ENCODE measurements around the gene AGR2.

AGR2 gene

GRCh38 chr7:16803881-16804673, 722 bp downstream of the AGR2 start:
- DNase-seq (ENCODE audit: insufficient read length, low spot score) (no peak), FAIRE-seq (no peak)
- TF ChIP-seq POLR2A (IDR thresholded peaks at IDR 0.05; ENCODE audit: low read depth, low read length) = no peak
- no peak for TF ChIP-seq SPI1 (IDR thresholded peaks at IDR 0.05; ENCODE audit: low read depth, low read length)
- no peak for TF ChIP-seq POU2F2 (IDR thresholded peaks at IDR 0.05; ENCODE audit: low read depth, low read length)
- TF ChIP-seq TAF1 (IDR thresholded peaks at IDR 0.05; ENCODE audit: low read depth, low read length) = no peak
- TF ChIP-seq POLR2AphosphoS5 (IDR thresholded peaks at IDR 0.05; ENCODE audit: low read depth, low read length) = no peak
- TF ChIP-seq PAX5 (IDR thresholded peaks at IDR 0.05; ENCODE audit: insufficient read depth, low read length, severe bottlenecking) = no peak

DNA sequence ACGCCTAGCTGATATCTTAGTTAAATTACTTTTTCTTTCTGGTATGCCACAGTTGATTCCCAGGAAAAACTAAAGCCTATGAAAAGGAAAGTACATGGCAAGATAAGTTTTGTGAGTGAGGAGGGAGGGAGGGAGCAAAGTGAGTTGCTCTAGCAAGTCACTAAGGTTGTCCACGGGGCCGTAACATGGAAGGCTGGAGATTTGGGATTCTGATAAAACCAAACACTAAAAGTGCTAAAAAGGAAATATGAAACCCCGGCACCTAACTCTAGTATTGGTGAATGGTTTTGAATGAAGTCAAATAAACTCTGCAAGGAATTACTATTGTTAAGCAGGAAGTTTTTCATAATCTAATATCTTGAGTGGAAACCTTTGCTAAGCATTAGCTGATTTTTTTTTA, 1.7 kb downstream of the AGR2 start:
- DNase-seq (ENCODE audit: insufficient read length, low spot score) (no peak), FAIRE-seq (no peak)
- TF ChIP-seq PAX5 (IDR thresholded peaks at IDR 0.05; ENCODE audit: insufficient read depth, low read length, severe bottlenecking) = no peak
- no peak for TF ChIP-seq POLR2A (IDR thresholded peaks at IDR 0.05; ENCODE audit: low read depth, low read length)
- TF ChIP-seq POU2F2 (IDR thresholded peaks at IDR 0.05; ENCODE audit: low read depth, low read length) = no peak
- TF ChIP-seq TAF1 (IDR thresholded peaks at IDR 0.05; ENCODE audit: low read depth, low read length) = no peak
- TF ChIP-seq SPI1 (IDR thresholded peaks at IDR 0.05; ENCODE audit: low read depth, low read length) = no peak
- no peak for TF ChIP-seq POLR2AphosphoS5 (IDR thresholded peaks at IDR 0.05; ENCODE audit: low read depth, low read length)

DNA sequence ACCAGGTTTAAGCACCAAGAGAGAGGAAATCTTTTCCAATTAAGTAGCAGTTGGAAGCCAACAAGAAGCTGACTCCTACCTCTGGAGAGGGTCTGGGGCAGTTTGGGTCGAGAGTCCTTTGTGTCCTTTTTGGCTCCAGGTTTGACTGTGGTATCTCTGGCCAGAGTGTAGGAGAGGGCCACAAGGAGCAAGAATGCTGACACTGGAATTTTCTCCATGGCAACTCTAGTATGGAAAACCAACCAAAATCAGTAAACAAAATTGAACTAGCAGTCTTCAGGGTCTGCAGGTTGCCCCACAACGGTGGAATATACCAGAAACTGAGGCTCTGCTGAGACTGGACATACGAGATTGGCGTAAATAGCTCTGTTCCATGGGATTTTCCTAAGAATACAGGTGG, 3.2 kb downstream of the AGR2 start:
- no peak for TF ChIP-seq POLR2AphosphoS5 (IDR thresholded peaks at IDR 0.05; ENCODE audit: low read depth, low read length)
- TF ChIP-seq POLR2A (IDR thresholded peaks at IDR 0.05; ENCODE audit: low read depth, low read length) = no peak
- no peak for TF ChIP-seq SPI1 (IDR thresholded peaks at IDR 0.05; ENCODE audit: low read depth, low read length)
- TF ChIP-seq PAX5 (IDR thresholded peaks at IDR 0.05; ENCODE audit: insufficient read depth, low read length, severe bottlenecking) = no peak
- no peak for TF ChIP-seq TAF1 (IDR thresholded peaks at IDR 0.05; ENCODE audit: low read depth, low read length)
- no peak for TF ChIP-seq POU2F2 (IDR thresholded peaks at IDR 0.05; ENCODE audit: low read depth, low read length)
- FAIRE-seq = no peak
- no peak for DNase-seq (ENCODE audit: insufficient read length, low spot score)

DNA sequence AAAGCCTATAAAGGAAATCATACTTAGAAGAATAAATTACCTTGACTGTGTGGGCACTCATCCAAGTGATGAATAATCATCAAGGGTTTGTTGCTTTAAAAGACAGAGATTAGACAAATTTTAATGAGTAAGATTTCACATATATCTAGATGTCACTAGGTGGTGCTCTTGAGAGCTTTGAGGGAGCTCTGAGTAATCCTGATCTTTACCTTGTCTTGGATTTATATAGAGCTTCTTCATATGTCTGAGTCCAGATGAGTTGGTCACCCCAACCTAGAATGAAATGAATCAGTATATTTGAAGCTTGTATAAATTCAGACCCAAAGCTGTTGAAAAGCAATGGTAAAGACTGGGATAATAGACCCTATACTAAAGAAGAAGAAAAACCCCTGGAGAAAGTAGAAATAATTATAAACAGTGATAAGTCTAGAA, 3.7 kb downstream of the AGR2 start:
- no peak for TF ChIP-seq POLR2A (IDR thresholded peaks at IDR 0.05; ENCODE audit: low read depth, low read length)
- peak; percentile 5 for DNase-seq (ENCODE audit: insufficient read length, low spot score)
- FAIRE-seq = no peak

- FAIRE-seq (no peak), DNase-seq (ENCODE audit: insufficient read length, low spot score) (no peak)
- TF ChIP-seq POU2F2 (IDR thresholded peaks at IDR 0.05; ENCODE audit: low read depth, low read length) (no peak), POLR2AphosphoS5 (IDR thresholded peaks at IDR 0.05; ENCODE audit: low read depth, low read length) (no peak), TAF1 (IDR thresholded peaks at IDR 0.05; ENCODE audit: low read depth, low read length) (no peak), PAX5 (IDR thresholded peaks at IDR 0.05; ENCODE audit: insufficient read depth, low read length, severe bottlenecking) (no peak), POLR2A (IDR thresholded peaks at IDR 0.05; ENCODE audit: low read depth, low read length) (no peak), SPI1 (IDR thresholded peaks at IDR 0.05; ENCODE audit: low read depth, low read length) (no peak)
These were observed 9.2 kb downstream of the AGR2 start for GRCh38 chr7:16795624-16796023.

- FAIRE-seq = no peak
- TF ChIP-seq SPI1 (IDR thresholded peaks at IDR 0.05; ENCODE audit: low read depth, low read length) = no peak
- TF ChIP-seq POLR2AphosphoS5 (IDR thresholded peaks at IDR 0.05; ENCODE audit: low read depth, low read length) = no peak
- TF ChIP-seq POLR2A (IDR thresholded peaks at IDR 0.05; ENCODE audit: low read depth, low read length) = no peak
- TF ChIP-seq TAF1 (IDR thresholded peaks at IDR 0.05; ENCODE audit: low read depth, low read length) = no peak
- no peak for DNase-seq (ENCODE audit: insufficient read length, low spot score)
These were observed 9.8 kb downstream of the AGR2 start for GRCh38 chr7:16794986-16795385.

GRCh38 chr7:16791905-16792698, 12.7 kb downstream of the AGR2 start:
- DNase-seq (ENCODE audit: insufficient read length, low spot score) (no peak), FAIRE-seq (no peak)
- TF ChIP-seq SPI1 (IDR thresholded peaks at IDR 0.05; ENCODE audit: low read depth, low read length) = no peak
- no peak for TF ChIP-seq POLR2AphosphoS5 (IDR thresholded peaks at IDR 0.05; ENCODE audit: low read depth, low read length)
- no peak for TF ChIP-seq POU2F2 (IDR thresholded peaks at IDR 0.05; ENCODE audit: low read depth, low read length)
- no peak for TF ChIP-seq POLR2A (IDR thresholded peaks at IDR 0.05; ENCODE audit: low read depth, low read length)
- TF ChIP-seq TAF1 (IDR thresholded peaks at IDR 0.05; ENCODE audit: low read depth, low read length) = no peak
- TF ChIP-seq PAX5 (IDR thresholded peaks at IDR 0.05; ENCODE audit: insufficient read depth, low read length, severe bottlenecking) = no peak

- FAIRE-seq = no peak
- TF ChIP-seq TAF1 (IDR thresholded peaks at IDR 0.05; ENCODE audit: low read depth, low read length) (no peak), POLR2AphosphoS5 (IDR thresholded peaks at IDR 0.05; ENCODE audit: low read depth, low read length) (no peak), POLR2A (IDR thresholded peaks at IDR 0.05; ENCODE audit: low read depth, low read length) (no peak), SPI1 (IDR thresholded peaks at IDR 0.05; ENCODE audit: low read depth, low read length) (no peak)
- no peak for DNase-seq (ENCODE audit: insufficient read length, low spot score)
These were observed 13.7 kb downstream of the AGR2 start for GRCh38 chr7:16791071-16791470.

- FAIRE-seq (no peak), DNase-seq (ENCODE audit: insufficient read length, low spot score) (no peak)
- TF ChIP-seq SPI1 (IDR thresholded peaks at IDR 0.05; ENCODE audit: low read depth, low read length) (no peak), POLR2A (IDR thresholded peaks at IDR 0.05; ENCODE audit: low read depth, low read length) (no peak), TAF1 (IDR thresholded peaks at IDR 0.05; ENCODE audit: low read depth, low read length) (no peak), POLR2AphosphoS5 (IDR thresholded peaks at IDR 0.05; ENCODE audit: low read depth, low read length) (no peak), PAX5 (IDR thresholded peaks at IDR 0.05; ENCODE audit: insufficient read depth, low read length, severe bottlenecking) (no peak), POU2F2 (IDR thresholded peaks at IDR 0.05; ENCODE audit: low read depth, low read length) (no peak)
These were observed 17.7 kb downstream of the AGR2 start for GRCh38 chr7:16787127-16787526.

Data from GM12891 (cell line).